Vein endothelial cell (primary cell): ENCODE data around the gene ZNF143. TPM values are rescaled to one million over a fixed set of nuclear protein-coding genes. Genes with fewer than 3 reads are reported as not detected.

Experiments used
- small RNA-seq: library from RNA; depleted of rRNA; stranded (forward); fragments of <200 nt; gene quantifications from one replicate; pipeline ENCODE3, GENCODE V24; 2012
- total RNA-seq: library from RNA; depleted of rRNA; stranded (reverse); fragments of >200 nt; gene quantifications from 2 replicates; pipeline ENCODE4 v1.2.3, GENCODE V29; 2012

The ZNF143 gene
- total RNA-seq, result 18.0 and 23.7 TPM in 2 replicates

DNA sequence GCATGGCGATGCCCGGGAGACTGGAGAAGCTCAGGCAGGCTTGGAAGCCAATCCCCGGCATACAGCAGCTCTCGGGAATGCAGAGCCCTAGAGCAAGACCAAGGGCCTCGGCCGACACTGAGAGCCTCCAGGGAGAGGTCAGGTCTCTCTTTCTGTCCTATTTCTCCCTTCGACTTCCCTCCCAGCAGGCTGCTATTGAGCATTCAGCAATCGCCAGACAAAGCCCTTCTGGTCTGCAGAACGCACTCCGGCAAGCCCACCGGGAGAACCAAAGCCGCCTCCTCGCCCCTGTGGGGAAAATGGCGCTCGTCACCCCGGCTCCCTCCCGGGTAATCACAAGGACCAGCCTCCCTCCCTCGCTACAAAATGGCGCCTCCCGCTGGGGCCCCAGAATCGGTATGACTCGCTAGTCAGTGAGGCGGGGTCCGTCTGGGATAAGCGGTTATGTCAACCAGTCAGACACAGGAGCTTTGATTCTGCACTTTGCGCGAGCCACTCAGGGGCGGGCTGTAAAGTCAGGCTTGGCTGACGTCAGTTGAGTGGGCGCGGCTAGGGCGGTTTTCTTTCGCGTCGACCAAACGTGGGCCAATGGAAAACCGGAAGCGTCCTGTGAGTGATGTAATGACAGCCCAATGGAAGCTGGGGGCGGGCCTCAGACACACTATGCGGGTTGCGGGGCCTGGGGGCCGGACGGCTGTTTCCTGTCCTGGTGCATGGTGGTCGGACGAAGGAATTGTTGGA, at the start of gene ZNF143:
Gene ZNF143 (plus strand): TSS at position 691 of the 741 bp plus-strand sequence. CDS start 10,297 bp downstream, outside the sequence.

GRCh38 chr11:9573052-9573774, 112.4 kb downstream of the ZNF143 start, which contains the start of gene WEE1:
WEE1 (plus strand) TSS chr11:9573670; CDS start chr11:9573934, 264 bp downstream.

Small RNAs within 50 kb of the gene (small RNA-seq; reads per million reads assigned to genes)
- not detected for gene RF01210
- 629 reads per million, percentile 99 among the genes with 10 or more reads in this experiment for gene SNORA23

Other genes starting within 250 kb of the ZNF143 start
- 157 and 168 TPM in 2 replicates for gene DENND5A, start 195.7 kb upstream of the ZNF143 start, total RNA-seq
- 22.2 and 36.0 TPM in 2 replicates for gene TMEM41B, start 146.4 kb upstream of the ZNF143 start, total RNA-seq
- gene IPO7, start 76.4 kb upstream of the ZNF143 start, total RNA-seq, result 156 and 171 TPM in 2 replicates
- gene WEE1, start 112.7 kb downstream of the ZNF143 start, total RNA-seq, result 22.2 and 31.7 TPM in 2 replicates
- gene SWAP70, start 203.1 kb downstream of the ZNF143 start, total RNA-seq, result 140 and 195 TPM in 2 replicates